ENCODE data around the gene LINGO4.
"Not testable (repeated sequence)": the region's sequence is repeated elsewhere in the genome, so short reads cannot be mapped to it uniquely, and the experiment has no call there.

LINGO4 gene

GRCh38 chr1:151780736-151781135 is 24.5 kb downstream of the LINGO4 start:
- not testable (repeated sequence) for DNase-seq (ENCODE audit: low read depth)

- no peak for DNase-seq (ENCODE audit: low read depth)
Measured at GRCh38 chr1:151779852-151780251, 25.4 kb downstream of the LINGO4 start.

DNA sequence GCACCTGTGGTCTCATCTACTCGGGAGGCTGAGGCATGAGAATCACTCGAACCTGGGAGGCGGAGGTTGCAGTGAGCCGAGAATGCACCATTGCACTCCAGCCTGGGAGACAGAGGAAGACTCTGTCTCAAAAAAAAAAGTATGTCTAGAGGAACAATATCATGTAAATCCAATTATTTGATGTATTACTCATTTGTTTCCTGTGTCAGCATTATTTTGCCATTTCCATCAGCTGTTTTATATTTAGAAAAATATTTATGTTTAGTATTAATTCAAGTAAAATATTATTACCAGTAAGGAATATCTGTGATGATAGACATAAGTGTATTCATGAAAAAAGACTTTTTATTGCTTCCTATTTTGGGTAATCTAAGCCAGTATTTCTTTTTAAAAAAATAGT is 27.9 kb downstream of the LINGO4 start:
- DNase-seq (ENCODE audit: low read depth): no peak

DNA sequence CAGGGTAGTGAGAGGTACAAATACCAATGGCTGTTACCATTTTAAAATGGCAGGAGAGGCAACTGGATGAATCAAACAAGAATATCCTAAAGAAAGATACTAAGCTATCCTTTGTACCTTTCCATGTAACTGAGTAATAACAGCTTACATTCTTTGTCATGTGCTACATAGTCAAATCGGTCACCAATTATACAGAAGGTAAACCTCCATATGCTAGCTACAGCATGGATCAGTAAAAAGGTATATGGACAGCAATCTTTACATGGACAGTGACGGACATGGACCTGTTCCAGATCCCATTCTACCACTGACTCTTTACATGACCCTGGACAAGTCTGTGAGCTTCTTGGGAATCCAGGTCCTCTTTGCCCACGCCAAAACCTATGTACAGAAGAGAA is 28.6 kb downstream of the LINGO4 start:
- DNase-seq (ENCODE audit: low read depth): no peak

DNA sequence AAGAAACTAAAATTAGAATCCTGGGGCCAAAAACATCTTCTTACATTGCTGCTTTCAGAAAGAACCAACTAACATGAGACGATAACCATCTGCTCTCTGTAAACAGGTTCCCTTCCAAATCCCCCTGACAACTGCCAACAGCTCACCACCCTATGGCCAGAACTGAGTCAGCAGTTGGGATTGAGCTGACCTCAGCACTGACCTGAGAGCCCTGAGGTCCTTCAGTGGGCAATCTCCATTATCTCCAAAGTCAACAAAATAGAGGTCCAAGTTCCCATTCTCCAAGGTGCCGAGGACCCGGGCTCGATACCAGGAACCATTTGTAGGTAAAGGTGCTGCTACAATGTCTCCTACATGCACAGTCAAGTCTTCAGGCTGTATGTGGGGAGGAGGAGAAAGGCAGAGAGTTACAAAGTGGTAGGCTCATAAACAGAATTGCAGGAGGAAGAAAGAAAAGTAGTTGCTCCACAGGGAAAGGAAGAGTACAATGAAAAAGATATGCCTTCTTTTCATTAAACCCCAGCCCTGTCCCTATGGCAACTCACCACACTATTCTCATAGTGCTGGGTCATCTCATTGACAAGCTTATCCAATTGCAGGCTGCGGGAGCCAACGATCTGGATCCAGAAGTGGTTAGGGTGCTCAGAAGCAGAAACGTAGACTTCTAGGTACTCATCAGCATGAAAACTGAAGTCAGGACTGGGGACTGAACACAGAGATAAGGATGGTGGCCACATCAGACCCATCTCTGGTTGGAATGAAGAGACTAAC is 29.1 kb downstream of the LINGO4 start:
- no peak for DNase-seq (ENCODE audit: low read depth)

- no peak for DNase-seq (ENCODE audit: low read depth)
Measured at GRCh38 chr1:151774256-151774922, 30.8 kb downstream of the LINGO4 start.

GRCh38 chr1:151773702-151774101 is 31.5 kb downstream of the LINGO4 start:
- peak; percentile 57 for DNase-seq (ENCODE audit: low read depth)

- DNase-seq (ENCODE audit: low read depth): not testable (repeated sequence)
Measured at GRCh38 chr1:151769270-151769669, 35.9 kb downstream of the LINGO4 start.

DNA sequence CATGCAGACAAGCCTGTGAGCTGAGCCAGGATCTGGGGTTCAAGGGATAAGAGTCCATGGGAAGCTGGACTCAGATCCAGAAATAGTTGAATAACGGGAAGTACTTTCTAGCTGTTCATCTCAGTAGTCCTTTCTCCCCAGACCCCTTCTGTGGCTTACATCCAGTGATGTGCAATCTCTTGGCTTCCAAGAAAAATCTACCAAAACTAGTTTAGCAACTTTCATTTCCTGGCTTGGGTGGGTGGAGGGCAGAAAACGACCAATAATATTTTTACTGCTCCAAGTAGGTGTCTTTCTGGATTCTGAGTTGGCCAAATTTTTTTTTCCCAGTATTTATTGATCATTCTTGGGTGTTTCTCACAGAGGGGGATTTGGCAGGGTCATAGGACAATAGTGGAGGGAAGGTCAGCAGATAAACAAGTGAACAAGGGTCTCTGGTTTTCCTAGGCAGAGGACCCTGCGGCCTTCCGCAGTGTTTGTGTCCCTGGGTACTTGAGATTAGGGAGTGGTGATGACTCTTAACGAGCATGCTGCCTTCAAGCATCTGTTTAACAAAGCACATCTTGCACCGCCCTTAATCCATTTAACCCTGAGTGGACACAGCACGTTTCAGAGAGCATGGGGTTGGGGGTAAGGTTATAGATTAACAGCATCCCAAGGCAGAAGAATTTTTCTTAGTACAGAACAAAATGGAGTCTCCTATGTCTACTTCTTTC is 36.7 kb downstream of the LINGO4 start:
- DNase-seq (ENCODE audit: low read depth): not testable (repeated sequence)

DNA sequence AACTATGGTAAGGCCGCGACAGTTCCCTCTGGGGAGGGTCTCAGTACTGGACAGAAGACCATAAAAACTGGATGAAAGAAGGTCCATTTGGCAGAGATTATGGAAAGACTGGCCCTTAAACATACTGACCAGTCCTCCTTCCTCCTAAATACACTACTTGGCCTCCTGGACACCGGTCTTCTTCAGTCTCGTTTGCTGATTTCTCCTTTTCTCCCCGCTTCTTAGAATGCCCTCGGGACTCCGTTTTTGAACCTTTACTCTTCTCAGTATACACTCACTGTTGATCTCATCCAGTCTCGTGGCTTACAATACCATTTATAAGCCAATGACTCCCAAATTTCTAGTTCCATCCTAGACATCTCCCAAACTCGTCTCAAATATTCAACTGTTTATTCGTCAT is 41.2 kb downstream of the LINGO4 start:
- no peak for DNase-seq (ENCODE audit: low read depth)

GRCh38 chr1:151762941-151763921 is 42.0 kb downstream of the LINGO4 start, which contains the start of gene MRPL9:
Gene MRPL9, minus strand, starts transcription at chr1:151763496. Its CDS starts 17 bp downstream, at chr1:151763479.
- peak; percentile 55 for DNase-seq (ENCODE audit: low read depth)

DNA sequence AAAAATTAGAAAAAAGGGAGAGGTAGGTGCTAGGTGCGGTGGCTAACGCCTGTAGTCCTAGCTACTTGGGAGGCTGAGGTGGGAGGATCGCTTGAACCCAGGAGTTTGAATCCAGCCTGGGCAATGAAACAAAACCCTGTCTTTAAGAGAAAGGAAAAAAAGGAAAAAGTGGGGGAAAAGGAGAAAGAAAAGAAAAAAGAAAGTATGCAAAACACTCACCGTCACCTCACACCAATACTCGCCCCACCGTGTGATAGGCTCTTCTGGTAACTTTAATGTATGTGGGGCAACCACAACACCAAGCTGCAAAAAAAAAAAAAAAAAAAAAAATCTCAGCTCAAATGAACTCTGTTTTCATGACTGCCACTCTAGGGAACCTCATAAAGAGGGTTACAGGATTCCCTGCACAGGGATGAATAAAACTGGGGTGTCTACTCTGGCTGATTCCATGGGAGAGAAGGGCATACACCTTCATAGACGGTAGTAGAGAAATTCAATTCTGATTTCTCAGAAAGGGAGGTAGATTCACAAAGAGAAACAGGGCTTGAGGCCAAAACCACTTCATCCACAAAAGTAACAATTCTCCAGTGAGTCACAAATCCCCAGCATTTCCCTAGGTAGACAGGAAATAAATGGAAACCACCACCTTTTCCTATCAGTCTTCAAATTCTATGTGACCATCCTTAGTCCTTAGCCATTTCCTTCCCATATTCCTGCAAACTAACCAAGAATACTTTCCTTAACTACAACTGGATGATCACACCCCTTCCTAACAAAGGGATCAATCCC is 44.4 kb downstream of the LINGO4 start:
- DNase-seq (ENCODE audit: low read depth): no peak

- no peak for DNase-seq (ENCODE audit: low read depth)
Measured at GRCh38 chr1:151759241-151759640, 46.0 kb downstream of the LINGO4 start.

- DNase-seq (ENCODE audit: low read depth): no peak
Measured at GRCh38 chr1:151756291-151756690, 48.9 kb downstream of the LINGO4 start.

All from stromal cell of bone marrow (primary cell).